ENCODE data around the gene MKX. TPM values are rescaled to one million over a fixed set of nuclear protein-coding genes. Genes with fewer than 3 reads are reported as not detected.

The MKX gene
- total and polyA plus RNA-seq, 9 of the 15 experiments (the other 6 are each of a cell fraction or from before 2014, with no cell fraction given), result 0.07 TPM; not detected in 7

DNA sequence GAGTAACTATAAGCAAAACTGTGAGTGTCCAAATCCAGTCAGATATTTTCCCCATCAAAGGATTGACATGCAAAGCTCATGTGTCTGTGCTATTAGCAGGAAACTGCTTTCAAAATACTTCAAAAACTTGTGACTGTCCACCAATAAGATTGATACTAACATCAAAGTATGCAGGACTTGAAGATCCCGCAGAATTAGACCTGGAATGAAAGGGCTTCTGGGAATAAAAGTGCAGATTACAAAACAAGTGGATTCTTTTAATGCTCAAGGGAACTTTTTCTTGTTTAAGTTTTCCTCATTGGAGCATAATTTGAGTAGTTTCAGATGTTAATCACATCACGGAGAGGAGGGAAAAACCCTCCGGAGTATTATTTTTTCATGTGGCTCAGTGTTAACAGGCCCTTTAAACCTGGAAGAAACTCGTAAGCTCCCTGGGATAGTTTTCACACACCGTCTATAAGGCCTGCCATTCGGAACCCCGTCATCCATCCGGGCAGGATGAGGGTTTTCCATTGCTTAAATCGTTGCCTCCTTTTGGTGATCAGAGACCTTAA is 33.9 kb upstream of the MKX start (continued):
- TF ChIP-seq, protein P1, sequence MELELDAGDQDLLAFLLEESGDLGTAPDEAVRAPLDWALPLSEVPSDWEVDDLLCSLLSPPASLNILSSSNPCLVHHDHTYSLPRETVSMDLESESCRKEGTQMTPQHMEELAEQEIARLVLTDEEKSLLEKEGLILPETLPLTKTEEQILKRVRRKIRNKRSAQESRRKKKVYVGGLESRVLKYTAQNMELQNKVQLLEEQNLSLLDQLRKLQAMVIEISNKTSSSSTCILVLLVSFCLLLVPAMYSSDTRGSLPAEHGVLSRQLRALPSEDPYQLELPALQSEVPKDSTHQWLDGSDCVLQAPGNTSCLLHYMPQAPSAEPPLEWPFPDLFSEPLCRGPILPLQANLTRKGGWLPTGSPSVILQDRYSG (tag; conservative IDR thresholded peaks at IDR 0.05; ENCODE audit: low read depth), result no peak
- TF ChIP-seq MTF1 (CRISPR knock-in tag; IDR thresholded peaks at IDR 0.05; ENCODE audit: borderline replicate concordance), result no peak

DNA sequence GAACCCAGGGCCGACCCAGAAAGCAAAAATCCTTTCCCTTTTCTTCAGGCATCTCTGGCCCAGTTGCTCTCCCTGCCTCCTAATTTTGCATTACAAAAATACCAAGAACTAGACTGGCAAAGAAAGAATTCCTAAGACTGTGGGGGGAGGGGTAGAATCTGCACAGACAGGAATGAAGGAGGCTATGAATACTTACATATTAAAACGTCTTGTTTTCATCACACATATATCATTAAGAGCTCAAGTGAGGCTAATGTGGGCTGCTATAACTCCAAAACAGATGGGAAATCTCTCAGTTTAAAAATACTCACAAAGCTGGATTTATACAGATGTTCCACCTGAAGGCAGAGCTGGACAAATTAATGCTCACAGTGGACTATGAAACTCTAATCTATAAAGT is 29.2 kb upstream of the MKX start:
- H3K79me2 ChIP-seq (ENCODE audit: control insufficient read depth, insufficient read depth, low read length), result no peaks in the 10 kb centered on the region
- no peaks in the 10 kb centered on the region for H3K9me3 ChIP-seq (replicated peaks; ENCODE audit: control insufficient read depth, insufficient read depth, low read depth, low read length)
- H2AFZ ChIP-seq (ENCODE audit: low read depth, low read length), result no peak overlapping the region
- BruUV-seq (replicated peaks), result no TSS peak
- H3K4me1 ChIP-seq (replicated peaks in 1 of 2; ENCODE audit: control insufficient read depth in 2 of 2, insufficient read depth in 2 of 2, low read length in 2 of 2), result no peaks in the 10 kb centered on the region
- DNase-seq (ENCODE audit: extremely low read depth in 1 of 4, low spot score in 3 of 4) (no peak), ATAC-seq (no peak), FAIRE-seq (no peak)
- no peaks in the 10 kb centered on the region for H4K20me1 ChIP-seq (replicated peaks; ENCODE audit: control insufficient read depth, insufficient read depth, low read length)
- 3% methylated on average over 2 of the region's 2 CpGs for WGBS (ENCODE audit: insufficient coverage, low coverage, missing lambda C conversion rate)
- H3K4me2 ChIP-seq (ENCODE audit: insufficient read depth, low read length), result no peak overlapping the region
- in situ Hi-C loops (cut with MboI) (no loop called here), intact Hi-C loops (cut with micrococcal nuclease) (no loop called here)
- ChIA-PET CTCF (ENCODE audit: low intra/inter-chr PET ratio) (no interaction called here), POLR2A (no interaction called here)
- no peaks in the 10 kb centered on the region for H3K9me1 ChIP-seq (ENCODE audit: control insufficient read depth, insufficient read depth, low read length)
- no peak overlapping the region for H3K9ac ChIP-seq (ENCODE audit: insufficient read depth in 1 of 2, low read depth in 2 of 2, low read length in 2 of 2)
- H3K27ac ChIP-seq (ENCODE audit: extremely low read depth, low read depth, low read length), result no peak overlapping the region
- no peaks in the 10 kb centered on the region for H3K27me3 ChIP-seq (ENCODE audit: control insufficient read depth in 2 of 2, insufficient read depth in 2 of 2, low read length in 2 of 2)
- no peak overlapping the region for H3K4me3 ChIP-seq
- no peaks in the 10 kb centered on the region for H3K36me3 ChIP-seq (ENCODE audit: control insufficient read depth, insufficient read depth, low read length)
- TF ChIP-seq ZBTB8A (IDR thresholded peaks at IDR 0.05; ENCODE audit: partially characterized antibody) (no peak), TGIF2 (CRISPR knock-in tag; IDR thresholded peaks at IDR 0.05) (no peak), KAT8 (IDR thresholded peaks at IDR 0.05; ENCODE audit: low read depth) (no peak), SMARCA4 (IDR thresholded peaks at IDR 0.05) (no peak), KLF1 (tag; IDR thresholded peaks at IDR 0.05) (no peak), SMC3 (conservative IDR thresholded peaks at IDR 0.05; ENCODE audit: insufficient read depth, low read depth, low read length) (no peak), BCOR (IDR thresholded peaks at IDR 0.05) (no peak), ZNF586 (CRISPR knock-in tag; conservative IDR thresholded peaks at IDR 0.05) (no peak), CBFA2T2 (conservative IDR thresholded peaks at IDR 0.05) (no peak), HDAC8 (tag; IDR thresholded peaks at IDR 0.05) (no peak)
- TF ChIP-seq, protein P2, sequence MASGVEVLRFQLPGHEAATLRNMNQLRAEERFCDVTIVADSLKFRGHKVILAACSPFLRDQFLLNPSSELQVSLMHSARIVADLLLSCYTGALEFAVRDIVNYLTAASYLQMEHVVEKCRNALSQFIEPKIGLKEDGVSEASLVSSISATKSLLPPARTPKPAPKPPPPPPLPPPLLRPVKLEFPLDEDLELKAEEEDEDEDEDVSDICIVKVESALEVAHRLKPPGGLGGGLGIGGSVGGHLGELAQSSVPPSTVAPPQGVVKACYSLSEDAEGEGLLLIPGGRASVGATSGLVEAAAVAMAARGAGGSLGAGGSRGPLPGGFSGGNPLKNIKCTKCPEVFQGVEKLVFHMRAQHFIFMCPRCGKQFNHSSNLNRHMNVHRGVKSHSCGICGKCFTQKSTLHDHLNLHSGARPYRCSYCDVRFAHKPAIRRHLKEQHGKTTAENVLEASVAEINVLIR (CRISPR knock-in tag; IDR thresholded peaks at IDR 0.05), result no peak
- TF ChIP-seq, protein P3, sequence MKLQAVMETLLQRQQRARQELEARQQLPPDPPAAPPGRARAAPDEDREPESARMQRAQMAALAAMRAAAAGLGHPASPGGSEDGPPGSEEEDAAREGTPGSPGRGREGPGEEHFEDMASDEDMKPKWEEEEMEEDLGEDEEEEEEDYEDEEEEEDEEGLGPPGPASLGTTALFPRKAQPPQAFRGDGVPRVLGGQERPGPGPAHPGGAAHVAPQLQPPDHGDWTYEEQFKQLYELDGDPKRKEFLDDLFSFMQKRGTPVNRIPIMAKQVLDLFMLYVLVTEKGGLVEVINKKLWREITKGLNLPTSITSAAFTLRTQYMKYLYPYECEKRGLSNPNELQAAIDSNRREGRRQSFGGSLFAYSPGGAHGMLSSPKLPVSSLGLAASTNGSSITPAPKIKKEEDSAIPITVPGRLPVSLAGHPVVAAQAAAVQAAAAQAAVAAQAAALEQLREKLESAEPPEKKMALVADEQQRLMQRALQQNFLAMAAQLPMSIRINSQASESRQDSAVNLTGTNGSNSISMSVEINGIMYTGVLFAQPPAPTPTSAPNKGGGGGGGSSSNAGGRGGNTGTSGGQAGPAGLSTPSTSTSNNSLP (IDR thresholded peaks at IDR 0.05; ENCODE audit: borderline replicate concordance, low read depth, low read length), result no peak
- TF ChIP-seq, protein P4, sequence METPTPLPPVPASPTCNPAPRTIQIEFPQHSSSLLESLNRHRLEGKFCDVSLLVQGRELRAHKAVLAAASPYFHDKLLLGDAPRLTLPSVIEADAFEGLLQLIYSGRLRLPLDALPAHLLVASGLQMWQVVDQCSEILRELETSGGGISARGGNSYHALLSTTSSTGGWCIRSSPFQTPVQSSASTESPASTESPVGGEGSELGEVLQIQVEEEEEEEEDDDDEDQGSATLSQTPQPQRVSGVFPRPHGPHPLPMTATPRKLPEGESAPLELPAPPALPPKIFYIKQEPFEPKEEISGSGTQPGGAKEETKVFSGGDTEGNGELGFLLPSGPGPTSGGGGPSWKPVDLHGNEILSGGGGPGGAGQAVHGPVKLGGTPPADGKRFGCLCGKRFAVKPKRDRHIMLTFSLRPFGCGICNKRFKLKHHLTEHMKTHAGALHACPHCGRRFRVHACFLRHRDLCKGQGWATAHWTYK (CRISPR knock-in tag; IDR thresholded peaks at IDR 0.05), result no peak
- TF ChIP-seq, protein P5, sequence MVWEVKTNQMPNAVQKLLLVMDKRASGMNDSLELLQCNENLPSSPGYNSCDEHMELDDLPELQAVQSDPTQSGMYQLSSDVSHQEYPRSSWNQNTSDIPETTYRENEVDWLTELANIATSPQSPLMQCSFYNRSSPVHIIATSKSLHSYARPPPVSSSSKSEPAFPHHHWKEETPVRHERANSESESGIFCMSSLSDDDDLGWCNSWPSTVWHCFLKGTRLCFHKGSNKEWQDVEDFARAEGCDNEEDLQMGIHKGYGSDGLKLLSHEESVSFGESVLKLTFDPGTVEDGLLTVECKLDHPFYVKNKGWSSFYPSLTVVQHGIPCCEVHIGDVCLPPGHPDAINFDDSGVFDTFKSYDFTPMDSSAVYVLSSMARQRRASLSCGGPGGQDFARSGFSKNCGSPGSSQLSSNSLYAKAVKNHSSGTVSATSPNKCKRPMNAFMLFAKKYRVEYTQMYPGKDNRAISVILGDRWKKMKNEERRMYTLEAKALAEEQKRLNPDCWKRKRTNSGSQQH (CRISPR knock-in tag; IDR thresholded peaks at IDR 0.05), result no peak
